Astrocyte (in vitro differentiated cells and primary cell): ENCODE results near the gene POLR2I.

Experiments
- EZH2 ChIP-seq: IDR thresholded peaks from 2 replicates; pipeline ENCODE4 v1.6.1; 2012; ENCODE audit warnings: mild to moderate bottlenecking, low read length, inconsistent platforms; ENCODE audit not compliant: insufficient read depth
- TF ChIP-seq, protein P1 (sequence below): IDR thresholded peaks from 2 replicates; pipeline ENCODE4 v1.5.1; 2011; ENCODE audit warnings: low read depth, mild to moderate bottlenecking, inconsistent platforms, low read length, moderate library complexity; ENCODE audit not compliant: insufficient read depth

DNA sequence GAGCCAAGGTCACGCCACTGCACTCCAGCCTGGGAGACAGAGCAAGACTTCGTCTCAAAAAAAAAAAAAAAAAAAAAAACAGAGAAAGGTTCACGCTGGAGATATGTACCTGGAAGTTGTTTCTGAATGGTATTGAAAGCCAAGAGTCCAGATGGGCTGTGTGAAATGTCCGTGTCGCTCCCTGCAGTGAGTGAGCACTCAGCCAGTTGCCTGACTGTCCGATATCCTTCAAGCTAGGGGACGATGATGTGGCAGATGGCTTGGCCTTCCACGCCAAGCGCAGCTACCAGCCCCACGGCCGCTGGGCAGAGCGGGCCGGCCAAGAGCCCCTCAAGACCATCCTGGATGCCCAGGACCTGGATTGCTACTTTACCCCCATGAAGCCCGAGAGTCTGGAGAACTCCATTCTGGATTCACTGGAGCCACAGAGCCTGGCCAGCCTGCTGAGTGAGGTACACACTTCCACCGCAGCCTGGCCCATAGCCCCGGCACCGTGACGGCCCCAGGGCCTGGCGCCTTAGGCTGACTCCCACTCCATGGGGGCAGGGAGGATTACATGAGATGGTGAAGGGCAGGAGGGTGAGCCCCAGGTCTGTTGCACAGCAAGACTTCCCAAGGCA, 15.4 kb downstream of the POLR2I start:
- TF ChIP-seq, protein P1, sequence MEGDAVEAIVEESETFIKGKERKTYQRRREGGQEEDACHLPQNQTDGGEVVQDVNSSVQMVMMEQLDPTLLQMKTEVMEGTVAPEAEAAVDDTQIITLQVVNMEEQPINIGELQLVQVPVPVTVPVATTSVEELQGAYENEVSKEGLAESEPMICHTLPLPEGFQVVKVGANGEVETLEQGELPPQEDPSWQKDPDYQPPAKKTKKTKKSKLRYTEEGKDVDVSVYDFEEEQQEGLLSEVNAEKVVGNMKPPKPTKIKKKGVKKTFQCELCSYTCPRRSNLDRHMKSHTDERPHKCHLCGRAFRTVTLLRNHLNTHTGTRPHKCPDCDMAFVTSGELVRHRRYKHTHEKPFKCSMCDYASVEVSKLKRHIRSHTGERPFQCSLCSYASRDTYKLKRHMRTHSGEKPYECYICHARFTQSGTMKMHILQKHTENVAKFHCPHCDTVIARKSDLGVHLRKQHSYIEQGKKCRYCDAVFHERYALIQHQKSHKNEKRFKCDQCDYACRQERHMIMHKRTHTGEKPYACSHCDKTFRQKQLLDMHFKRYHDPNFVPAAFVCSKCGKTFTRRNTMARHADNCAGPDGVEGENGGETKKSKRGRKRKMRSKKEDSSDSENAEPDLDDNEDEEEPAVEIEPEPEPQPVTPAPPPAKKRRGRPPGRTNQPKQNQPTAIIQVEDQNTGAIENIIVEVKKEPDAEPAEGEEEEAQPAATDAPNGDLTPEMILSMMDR, result no peak
- TF ChIP-seq EZH2, result no peak
